ENCODE data around the gene BIN1.

The BIN1 gene

GRCh38 chr2:127146071-127146725, 39.2 kb upstream of the BIN1 start:
- no peak overlapping the region for H3K9ac ChIP-seq (ENCODE audit: low read length)
- H3K27me3 ChIP-seq (ENCODE audit: insufficient read depth, low read length): peaks cover 2% of the 10 kb centered on the region
- no peak overlapping the region for H3K27ac ChIP-seq (ENCODE audit: low read depth, low read length)
- H4K8ac ChIP-seq (ENCODE audit: low read depth, low read length): no peak overlapping the region
- no peak overlapping the region for H3K14ac ChIP-seq (ENCODE audit: low read length)
- DNase-seq: no peak
- WGBS (ENCODE audit: extremely low coverage, insufficient coverage, insufficient read length): no CpG with 5 or more reads among the region's 18 CpGs
- H3K4me2 ChIP-seq (ENCODE audit: low read length): no peak overlapping the region
- H3K79me2 ChIP-seq (ENCODE audit: control insufficient read depth, insufficient read depth, low read length, poor library complexity): no peaks in the 10 kb centered on the region
- H3K4me1 ChIP-seq (ENCODE audit: control insufficient read depth in 1 of 2, insufficient read depth in 2 of 2, low read length in 2 of 2): no peaks in the 10 kb centered on the region
- H3K23ac ChIP-seq (ENCODE audit: low read length): no peak overlapping the region
- H4K12ac ChIP-seq (ENCODE audit: low read depth, low read length): no peak overlapping the region
- no peaks in the 10 kb centered on the region for H3K9me3 ChIP-seq (ENCODE audit: insufficient read depth, low read depth, low read length)
- H2AK5ac ChIP-seq (ENCODE audit: low read length): no peak overlapping the region
- H4K91ac ChIP-seq (ENCODE audit: low read depth, low read length): no peak overlapping the region
- no peak overlapping the region for H2BK120ac ChIP-seq (ENCODE audit: insufficient read depth, low read length, poor library complexity)
- no peaks in the 10 kb centered on the region for H3K36me3 ChIP-seq (ENCODE audit: control insufficient read depth in 1 of 2, insufficient read depth in 2 of 2, low read length in 2 of 2)
- no peak overlapping the region for H3K4me3 ChIP-seq (ENCODE audit: low read depth, low read length)
- H2BK5ac ChIP-seq (ENCODE audit: low read depth, low read length, poor library complexity): no peak overlapping the region
- H2BK12ac ChIP-seq (ENCODE audit: low read length): no peak overlapping the region
- no peaks in the 10 kb centered on the region for H3K79me1 ChIP-seq (ENCODE audit: low read length)
- no peak overlapping the region for H3K4ac ChIP-seq (ENCODE audit: low read depth, low read length)
- H2AFZ ChIP-seq (ENCODE audit: insufficient read depth, low read length, poor library complexity): no peak overlapping the region
- H3K18ac ChIP-seq (ENCODE audit: low read length): no peak overlapping the region

- no peak overlapping the region for H3K4me2 ChIP-seq (ENCODE audit: low read length)
- H3K4ac ChIP-seq (ENCODE audit: low read depth, low read length): no peak overlapping the region
- no peak overlapping the region for H3K9ac ChIP-seq (ENCODE audit: low read length)
- peaks cover 3% of the 10 kb centered on the region for H3K9me3 ChIP-seq (ENCODE audit: insufficient read depth, low read depth, low read length)
- H3K4me1 ChIP-seq (ENCODE audit: control insufficient read depth in 1 of 2, insufficient read depth in 2 of 2, low read length in 2 of 2): no peaks in the 10 kb centered on the region
- H3K27ac ChIP-seq (ENCODE audit: low read depth, low read length): no peak overlapping the region
- no peak overlapping the region for H2BK12ac ChIP-seq (ENCODE audit: low read length)
- no peaks in the 10 kb centered on the region for H3K36me3 ChIP-seq (ENCODE audit: control insufficient read depth in 1 of 2, insufficient read depth in 2 of 2, low read length in 2 of 2)
- H3K27me3 ChIP-seq (ENCODE audit: insufficient read depth, low read length): peaks cover 3% of the 10 kb centered on the region
- no peak overlapping the region for H4K91ac ChIP-seq (ENCODE audit: low read depth, low read length)
- no peak overlapping the region for H3K14ac ChIP-seq (ENCODE audit: low read length)
- H3K23ac ChIP-seq (ENCODE audit: low read length): no peak overlapping the region
- no CpG with 5 or more reads among the region's 1 CpG for WGBS (ENCODE audit: extremely low coverage, insufficient coverage, insufficient read length)
- no peak overlapping the region for H2BK5ac ChIP-seq (ENCODE audit: low read depth, low read length, poor library complexity)
- H4K8ac ChIP-seq (ENCODE audit: low read depth, low read length): no peak overlapping the region
- no peak overlapping the region for H3K4me3 ChIP-seq (ENCODE audit: low read depth, low read length)
- H2AK5ac ChIP-seq (ENCODE audit: low read length): no peak overlapping the region
- no peak for DNase-seq
- no peak overlapping the region for H2AFZ ChIP-seq (ENCODE audit: insufficient read depth, low read length, poor library complexity)
- no peak overlapping the region for H2BK120ac ChIP-seq (ENCODE audit: insufficient read depth, low read length, poor library complexity)
- H3K79me1 ChIP-seq (ENCODE audit: low read length): no peaks in the 10 kb centered on the region
- H3K79me2 ChIP-seq (ENCODE audit: control insufficient read depth, insufficient read depth, low read length, poor library complexity): no peaks in the 10 kb centered on the region
- no peak overlapping the region for H3K18ac ChIP-seq (ENCODE audit: low read length)
- H4K12ac ChIP-seq (ENCODE audit: low read depth, low read length): no peak overlapping the region
Observed at GRCh38 chr2:127145280-127145895, 38.4 kb upstream of the BIN1 start.

- Histone ChIP-seq H2AFZ (ENCODE audit: insufficient read depth, low read length, poor library complexity) (no peak overlapping the region), H3K18ac (ENCODE audit: low read length) (no peak overlapping the region), H3K4ac (ENCODE audit: low read depth, low read length) (no peak overlapping the region), H3K4me2 (ENCODE audit: low read length) (no peak overlapping the region), H4K12ac (ENCODE audit: low read depth, low read length) (no peak overlapping the region), H2AK5ac (ENCODE audit: low read length) (no peak overlapping the region), H3K14ac (ENCODE audit: low read length) (no peak overlapping the region), H3K9me3 (ENCODE audit: insufficient read depth, low read depth, low read length) (peaks cover 3% of the 10 kb centered on the region), H3K4me3 (ENCODE audit: low read depth, low read length) (no peak overlapping the region), H2BK5ac (ENCODE audit: low read depth, low read length, poor library complexity) (no peak overlapping the region), H3K36me3 (ENCODE audit: control insufficient read depth in 1 of 2, insufficient read depth in 2 of 2, low read length in 2 of 2) (no peaks in the 10 kb centered on the region), H3K9ac (ENCODE audit: low read length) (no peak overlapping the region), H3K23ac (ENCODE audit: low read length) (no peak overlapping the region), H3K79me1 (ENCODE audit: low read length) (no peaks in the 10 kb centered on the region), H3K27me3 (ENCODE audit: insufficient read depth, low read length) (peaks cover 3% of the 10 kb centered on the region), H2BK120ac (ENCODE audit: insufficient read depth, low read length, poor library complexity) (no peak overlapping the region), H4K91ac (ENCODE audit: low read depth, low read length) (no peak overlapping the region), H4K8ac (ENCODE audit: low read depth, low read length) (no peak overlapping the region), H3K4me1 (ENCODE audit: control insufficient read depth in 1 of 2, insufficient read depth in 2 of 2, low read length in 2 of 2) (no peaks in the 10 kb centered on the region), H3K79me2 (ENCODE audit: control insufficient read depth, insufficient read depth, low read length, poor library complexity) (no peaks in the 10 kb centered on the region), H2BK12ac (ENCODE audit: low read length) (no peak overlapping the region), H3K27ac (ENCODE audit: low read depth, low read length) (no peak overlapping the region)
- WGBS (ENCODE audit: extremely low coverage, insufficient coverage, insufficient read length): no CpG with 5 or more reads among the region's 11 CpGs
- no peak for DNase-seq
Observed at GRCh38 chr2:127143841-127144782, 37.2 kb upstream of the BIN1 start.

DNA sequence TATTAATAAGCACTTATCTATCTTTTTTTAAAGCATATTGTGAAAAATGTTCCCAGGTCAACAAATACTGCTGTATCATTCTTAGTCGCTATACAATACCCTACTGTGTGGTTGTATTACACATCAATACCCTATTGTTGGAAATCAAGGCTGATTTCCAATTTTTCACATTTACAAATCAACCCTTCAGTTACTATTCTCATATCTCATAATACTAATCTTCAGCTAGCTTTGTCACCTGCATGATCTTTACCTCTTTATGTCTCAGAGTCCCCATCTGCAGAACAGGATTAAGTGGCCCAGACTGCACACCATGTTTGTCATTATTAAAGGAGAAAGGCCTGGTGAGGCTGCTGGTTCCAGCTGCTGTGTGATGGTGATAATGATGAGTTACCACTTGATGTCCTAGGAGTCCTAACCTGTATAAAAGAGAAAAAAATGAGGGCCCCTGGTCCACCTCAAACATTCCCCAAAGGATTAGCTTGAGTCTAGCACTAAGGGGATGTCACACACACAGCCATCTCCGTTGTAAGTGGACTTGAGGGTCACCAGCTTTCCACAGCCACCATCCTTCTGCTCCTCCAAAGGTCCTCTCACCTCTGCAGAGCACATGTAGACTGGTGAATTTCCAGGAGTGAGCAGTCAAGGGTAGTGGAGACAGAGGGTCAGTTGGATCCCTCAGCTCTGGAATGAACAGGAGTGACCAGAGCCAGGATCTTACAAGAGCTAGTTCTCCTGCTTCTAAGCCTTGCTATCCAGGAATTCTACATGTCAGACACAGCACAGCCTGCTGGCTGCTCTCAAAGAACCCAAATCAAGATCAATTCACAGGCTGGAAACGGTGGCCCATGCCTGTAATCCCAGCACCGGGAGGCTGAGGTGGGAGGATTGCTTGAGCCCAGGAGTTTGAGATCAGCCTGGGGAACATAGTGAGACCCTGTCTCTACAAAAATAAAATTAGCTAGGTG, 36.0 kb upstream of the BIN1 start:
- H2BK120ac ChIP-seq (ENCODE audit: insufficient read depth, low read length, poor library complexity): no peak overlapping the region
- H3K4ac ChIP-seq (ENCODE audit: low read depth, low read length): no peak overlapping the region
- H3K4me3 ChIP-seq (ENCODE audit: low read depth, low read length): no peak overlapping the region
- no peaks in the 10 kb centered on the region for H3K4me1 ChIP-seq (ENCODE audit: control insufficient read depth in 1 of 2, insufficient read depth in 2 of 2, low read length in 2 of 2)
- WGBS (ENCODE audit: extremely low coverage, insufficient coverage, insufficient read length): no CpG with 5 or more reads among the region's 4 CpGs
- no peaks in the 10 kb centered on the region for H3K36me3 ChIP-seq (ENCODE audit: control insufficient read depth in 1 of 2, insufficient read depth in 2 of 2, low read length in 2 of 2)
- H3K79me1 ChIP-seq (ENCODE audit: low read length): no peaks in the 10 kb centered on the region
- no peak overlapping the region for H3K27ac ChIP-seq (ENCODE audit: low read depth, low read length)
- H2AFZ ChIP-seq (ENCODE audit: insufficient read depth, low read length, poor library complexity): no peak overlapping the region
- H3K79me2 ChIP-seq (ENCODE audit: control insufficient read depth, insufficient read depth, low read length, poor library complexity): no peaks in the 10 kb centered on the region
- H4K91ac ChIP-seq (ENCODE audit: low read depth, low read length): no peak overlapping the region
- no peak overlapping the region for H3K14ac ChIP-seq (ENCODE audit: low read length)
- no peak overlapping the region for H3K4me2 ChIP-seq (ENCODE audit: low read length)
- no peak overlapping the region for H4K8ac ChIP-seq (ENCODE audit: low read depth, low read length)
- peaks cover 3% of the 10 kb centered on the region for H3K27me3 ChIP-seq (ENCODE audit: insufficient read depth, low read length)
- H2BK12ac ChIP-seq (ENCODE audit: low read length): no peak overlapping the region
- DNase-seq: no peak
- H3K23ac ChIP-seq (ENCODE audit: low read length): no peak overlapping the region
- no peak overlapping the region for H3K18ac ChIP-seq (ENCODE audit: low read length)
- H2BK5ac ChIP-seq (ENCODE audit: low read depth, low read length, poor library complexity): no peak overlapping the region
- peaks cover 3% of the 10 kb centered on the region for H3K9me3 ChIP-seq (ENCODE audit: insufficient read depth, low read depth, low read length)
- H2AK5ac ChIP-seq (ENCODE audit: low read length): no peak overlapping the region
- H3K9ac ChIP-seq (ENCODE audit: low read length): no peak overlapping the region
- H4K12ac ChIP-seq (ENCODE audit: low read depth, low read length): no peak overlapping the region
